ENCODE results near the gene ATRNL1. TPM values are rescaled to one million over a fixed set of nuclear protein-coding genes. Genes with fewer than 3 reads are reported as not detected.

ATRNL1 gene
- polyA plus RNA-seq, 1 donor from 2014 or later, result 47.8 TPM

- H3K9me2 ChIP-seq (ENCODE audit: insufficient read depth, low read length), result no peaks in the 10 kb centered on the region
- H2AFZ ChIP-seq (ENCODE audit: low read depth, low read length), result no peak overlapping the region
- no peak overlapping the region for H3K27ac ChIP-seq (ENCODE audit: low read length)
- H3K27me3 ChIP-seq (ENCODE audit: insufficient read depth, low read depth, low read length), result no peaks in the 10 kb centered on the region
- no peaks in the 10 kb centered on the region for H3K79me2 ChIP-seq (replicated peaks; ENCODE audit: insufficient read depth, low read length)
- no peak overlapping the region for H3K4me2 ChIP-seq (ENCODE audit: low read length)
- TF ChIP-seq SMC3 (conservative IDR thresholded peaks at IDR 0.05; ENCODE audit: poor library complexity) (no peak), RAD21 (conservative IDR thresholded peaks at IDR 0.05) (no peak), REST (IDR thresholded peaks at IDR 0.05; ENCODE audit: borderline replicate concordance) (no peak), POLR2AphosphoS5 (IDR thresholded peaks at IDR 0.05) (no peak), EZH2 (IDR thresholded peaks at IDR 0.05; ENCODE audit: borderline replicate concordance, insufficient read depth, low read length, poor library complexity, severe bottlenecking) (no peak), EP300 (conservative IDR thresholded peaks at IDR 0.05; ENCODE audit: poor library complexity, severe bottlenecking) (no peak), TAF1 (IDR thresholded peaks at IDR 0.05; ENCODE audit: low read depth) (no peak), MXI1 (conservative IDR thresholded peaks at IDR 0.05; ENCODE audit: poor library complexity, severe bottlenecking) (no peak)
- H3K9ac ChIP-seq (ENCODE audit: low read length), result no peak overlapping the region
- H3F3A ChIP-seq (ENCODE audit: insufficient read depth, low read length, poor library complexity, severe bottlenecking), result no peaks in the 10 kb centered on the region
- no peaks in the 10 kb centered on the region for H3K9me3 ChIP-seq (ENCODE audit: low read length)
- H4K20me1 ChIP-seq (ENCODE audit: insufficient read depth), result no peaks in the 10 kb centered on the region
- no peaks in the 10 kb centered on the region for H3K36me3 ChIP-seq (ENCODE audit: insufficient read depth, low read length)
- H3K4me3 ChIP-seq (ENCODE audit: low read length), result no peak overlapping the region
These were observed 767.3 kb downstream of the ATRNL1 start for GRCh38 chr10:115860182-115861107.

- H3F3A ChIP-seq (ENCODE audit: insufficient read depth, low read length, poor library complexity, severe bottlenecking), result no peaks in the 10 kb centered on the region
- H3K27me3 ChIP-seq (ENCODE audit: insufficient read depth, low read depth, low read length), result no peaks in the 10 kb centered on the region
- H3K9me2 ChIP-seq (ENCODE audit: insufficient read depth, low read length), result no peaks in the 10 kb centered on the region
- H3K36me3 ChIP-seq (ENCODE audit: insufficient read depth, low read length), result no peaks in the 10 kb centered on the region
- H3K27ac ChIP-seq (ENCODE audit: low read length), result no peak overlapping the region
- H3K9ac ChIP-seq (ENCODE audit: low read length), result no peak overlapping the region
- no peaks in the 10 kb centered on the region for H3K9me3 ChIP-seq (ENCODE audit: low read length)
- no peak overlapping the region for H2AFZ ChIP-seq (ENCODE audit: low read depth, low read length)
- H3K4me2 ChIP-seq (ENCODE audit: low read length), result no peak overlapping the region
- TF ChIP-seq EP300 (conservative IDR thresholded peaks at IDR 0.05; ENCODE audit: poor library complexity, severe bottlenecking) (no peak), REST (IDR thresholded peaks at IDR 0.05; ENCODE audit: borderline replicate concordance) (no peak), POLR2AphosphoS5 (IDR thresholded peaks at IDR 0.05) (no peak), TAF1 (IDR thresholded peaks at IDR 0.05; ENCODE audit: low read depth) (no peak), EZH2 (IDR thresholded peaks at IDR 0.05; ENCODE audit: borderline replicate concordance, insufficient read depth, low read length, poor library complexity, severe bottlenecking) (no peak), CTCF (IDR thresholded peaks at IDR 0.05; ENCODE audit: poor library complexity, severe bottlenecking) (no peak), MXI1 (conservative IDR thresholded peaks at IDR 0.05; ENCODE audit: poor library complexity, severe bottlenecking) (no peak), RAD21 (conservative IDR thresholded peaks at IDR 0.05) (no peak), SMC3 (conservative IDR thresholded peaks at IDR 0.05; ENCODE audit: poor library complexity) (no peak)
- H4K20me1 ChIP-seq (ENCODE audit: insufficient read depth), result no peaks in the 10 kb centered on the region
- H3K4me3 ChIP-seq (ENCODE audit: low read length), result no peak overlapping the region
- H3K79me2 ChIP-seq (replicated peaks; ENCODE audit: insufficient read depth, low read length), result no peaks in the 10 kb centered on the region
These were observed 768.3 kb downstream of the ATRNL1 start for GRCh38 chr10:115861455-115861854.
